HEK293 (cell line): ENCODE results near the gene ZFP42.

Experiments
- CTCF ChIA-PET: fragments of 350-600 bp; formaldehyde crosslinking; extraction: SDS; loops from one replicate; lab custom pipeline; 2021; ENCODE audit warnings: antibody characterized with exemption; lab: Yijun Ruan, JAX
- POLR2A ChIA-PET: fragments of 300-600 bp; formaldehyde crosslinking; extraction: SDS; loops from one replicate; lab custom pipeline; 2020; ENCODE audit warnings: antibody characterized with exemption, inconsistent platforms; lab: Yijun Ruan, JAX
- H3K27ac ChIP-seq: fragments of 200-500 bp; sonication (Bioruptor generic); 2 replicates; pipeline ENCODE4 v1.5.1; 2014; ENCODE audit warnings: low read depth, low read length, control low read depth, inconsistent platforms; ENCODE audit errors: extremely low read depth
- H3K36me3 ChIP-seq, 2 experiments: fragments of 200-500 bp in 1 of 2; sonication (Bioruptor generic) in 1 of 2; 1 replicate in 1 of 2; 2 replicates in 1 of 2; pipeline ENCODE4 v1.5.1; 2014 to 2017; ENCODE audit warnings: inconsistent platforms in 2 of 2, low read length in 2 of 2; ENCODE audit not compliant: control insufficient read depth in 2 of 2, insufficient read depth in 1 of 2
- H3K4me1 ChIP-seq: fragments of 200-500 bp; sonication (Bioruptor generic); 2 replicates; pipeline ENCODE4 v1.5.1; 2014; ENCODE audit warnings: mild to moderate bottlenecking, low read length, inconsistent platforms; ENCODE audit not compliant: control insufficient read depth, insufficient read depth
- H3K4me3 ChIP-seq: 2 replicates; pipeline ENCODE4 v1.5.1; 2011; ENCODE audit warnings: low read depth, mild to moderate bottlenecking, control low read depth, low read length, moderate library complexity
- H3K9me3 ChIP-seq: fragments of 200-500 bp; sonication (Bioruptor generic); 2 replicates; pipeline ENCODE4 v1.5.1; 2014; ENCODE audit warnings: low read depth, low read length, inconsistent platforms; ENCODE audit not compliant: control insufficient read depth, insufficient read depth
- BCL11B ChIP-seq: fragments of 450-650 bp; formaldehyde crosslinking; IDR thresholded peaks from 2 replicates; pipeline ENCODE4 v1.5.1; 2016; ENCODE audit warnings: low read depth, missing biosample characterization, missing genetic modification characterization
- GLI2 ChIP-seq: fragments of 450-650 bp; formaldehyde crosslinking; IDR thresholded peaks from 2 replicates; pipeline ENCODE4; 2017; ENCODE audit warnings: missing biosample characterization, missing genetic modification characterization, low read depth, borderline replicate concordance
- OVOL3 ChIP-seq: fragments of 450-650 bp; formaldehyde crosslinking; IDR thresholded peaks from 2 replicates; pipeline ENCODE4 v1.5.1; 2016; ENCODE audit warnings: missing biosample characterization, missing genetic modification characterization
- SCRT2 ChIP-seq: fragments of 450-650 bp; formaldehyde crosslinking; IDR thresholded peaks from 2 replicates; pipeline ENCODE4 v1.5.1; 2016; ENCODE audit warnings: missing biosample characterization, missing genetic modification characterization
- YY1 ChIP-seq: fragments of 450-650 bp; formaldehyde crosslinking; IDR thresholded peaks from 2 replicates; pipeline ENCODE4 v1.5.1; 2018; ENCODE audit warnings: missing biosample characterization, missing genetic modification characterization
- ZBTB1 ChIP-seq: fragments of 450-650 bp; formaldehyde crosslinking; IDR thresholded peaks from 2 replicates; pipeline ENCODE4 v1.5.1; 2016; ENCODE audit warnings: missing biosample characterization, missing genetic modification characterization
- ZEB2 ChIP-seq: fragments of 450-650 bp; formaldehyde crosslinking; IDR thresholded peaks from 2 replicates; pipeline ENCODE4 v1.5.1; 2016; ENCODE audit warnings: missing biosample characterization, missing genetic modification characterization
- ZFHX2 ChIP-seq: fragments of 450-650 bp; formaldehyde crosslinking; conservative IDR thresholded peaks from 2 replicates; pipeline ENCODE4 v1.5.1; 2016; ENCODE audit warnings: missing biosample characterization, missing genetic modification characterization
- ZNF112 ChIP-seq: fragments of 450-650 bp; formaldehyde crosslinking; IDR thresholded peaks from 2 replicates; pipeline ENCODE4 v1.5.0; 2017; ENCODE audit warnings: missing biosample characterization, missing genetic modification characterization
- ZNF138 ChIP-seq: fragments of 450-650 bp; formaldehyde crosslinking; IDR thresholded peaks from 2 replicates; pipeline ENCODE4 v1.5.1; 2016; ENCODE audit warnings: missing biosample characterization, missing genetic modification characterization, borderline replicate concordance
- ZNF140 ChIP-seq: fragments of 450-650 bp; formaldehyde crosslinking; IDR thresholded peaks from 2 replicates; pipeline ENCODE4 v1.5.1; 2016; ENCODE audit warnings: missing biosample characterization, missing genetic modification characterization
- ZNF175 ChIP-seq: fragments of 450-650 bp; formaldehyde crosslinking; IDR thresholded peaks from 2 replicates; pipeline ENCODE4 v1.5.1; 2016; ENCODE audit warnings: missing biosample characterization, missing genetic modification characterization
- ZNF19 ChIP-seq: fragments of 450-650 bp; formaldehyde crosslinking; IDR thresholded peaks from 2 replicates; pipeline ENCODE4; 2016; ENCODE audit warnings: missing biosample characterization, missing genetic modification characterization, low read depth
- ZNF2 ChIP-seq: fragments of 450-650 bp; formaldehyde crosslinking; IDR thresholded peaks from 2 replicates; pipeline ENCODE4 v1.5.1; 2016; ENCODE audit warnings: missing biosample characterization, missing genetic modification characterization
- ZNF274 ChIP-seq, 2 experiments: fragments of 200-500 bp in 1 of 2; fragments of 450-650 bp in 1 of 2; sonication (Bioruptor generic) in 1 of 2; formaldehyde crosslinking in 1 of 2; IDR thresholded peaks; 2 replicates each; pipeline versions ENCODE4 v1.5.1 to v1.6.1; 2014 to 2016; ENCODE audit warnings: borderline replicate concordance in 1 of 2, inconsistent platforms in 1 of 2, low read length in 1 of 2, missing biosample characterization in 1 of 2, missing genetic modification characterization in 1 of 2
- ZNF292 ChIP-seq: fragments of 450-650 bp; formaldehyde crosslinking; IDR thresholded peaks from 2 replicates; pipeline ENCODE4 v1.5.1; 2016; ENCODE audit warnings: low read depth, missing biosample characterization, missing genetic modification characterization, borderline replicate concordance
- ZNF302 ChIP-seq: fragments of 450-650 bp; formaldehyde crosslinking; IDR thresholded peaks from 2 replicates; pipeline ENCODE4 v1.5.1; 2016; ENCODE audit warnings: missing biosample characterization, missing genetic modification characterization, low read depth
- ZNF335 ChIP-seq: fragments of 450-650 bp; formaldehyde crosslinking; conservative IDR thresholded peaks from 2 replicates; pipeline ENCODE4 v1.5.1; 2016; ENCODE audit warnings: missing biosample characterization, missing genetic modification characterization
- ZNF488 ChIP-seq: fragments of 450-650 bp; formaldehyde crosslinking; IDR thresholded peaks from 2 replicates; pipeline ENCODE4 v1.5.1; 2016; ENCODE audit warnings: missing biosample characterization, missing genetic modification characterization
- ZNF529 ChIP-seq: fragments of 450-650 bp; formaldehyde crosslinking; IDR thresholded peaks from 2 replicates; pipeline ENCODE4 v1.5.1; 2017; ENCODE audit warnings: missing genetic modification characterization, missing biosample characterization; ENCODE audit not compliant: insufficient replicate concordance
- ZNF626 ChIP-seq: fragments of 450-650 bp; sonication (Bioruptor Pico); formaldehyde crosslinking; IDR thresholded peaks from 2 replicates; pipeline ENCODE4 v1.5.1; 2018; ENCODE audit warnings: missing biosample characterization, missing genetic modification characterization, inconsistent platforms
- ZNF660 ChIP-seq: fragments of 450-650 bp; IDR thresholded peaks from 2 replicates; pipeline ENCODE4 v1.5.1; 2018; ENCODE audit warnings: missing biosample characterization, mild to moderate bottlenecking, missing genetic modification characterization
- ZNF664 ChIP-seq: fragments of 450-650 bp; formaldehyde crosslinking; IDR thresholded peaks from 2 replicates; pipeline ENCODE4 v1.5.1; 2016; ENCODE audit warnings: missing biosample characterization, missing genetic modification characterization
- ZNF677 ChIP-seq: fragments of 450-650 bp; IDR thresholded peaks from 2 replicates; pipeline ENCODE4 v1.5.0; 2018; ENCODE audit warnings: missing biosample characterization, mild to moderate bottlenecking, missing genetic modification characterization, moderate library complexity
- ZNF76 ChIP-seq: fragments of 450-650 bp; formaldehyde crosslinking; IDR thresholded peaks from 2 replicates; pipeline ENCODE4; 2016; ENCODE audit warnings: low read depth, missing biosample characterization, missing genetic modification characterization, borderline replicate concordance
- ZNF792 ChIP-seq: fragments of 450-650 bp; formaldehyde crosslinking; IDR thresholded peaks from 2 replicates; pipeline ENCODE4 v1.5.1; 2016; ENCODE audit warnings: missing biosample characterization, missing genetic modification characterization

ZFP42 gene

GRCh38 chr4:187995322-187996207 lies at the start of gene ZFP42:
ZFP42 (plus strand) TSS chr4:187995771; CDS start chr4:188002808, 7,037 bp downstream.
- H3K27ac ChIP-seq, result no peak within 1 kb of the TSS
- H3K9me3 ChIP-seq, result no peaks in the 10 kb centered on the region
- H3K4me1 ChIP-seq, result no peaks in the 10 kb centered on the region
- TF ChIP-seq OVOL3 (tag by site-specific recombination), result no peak
- TF ChIP-seq BCL11B, result no peak
- TF ChIP-seq ZNF138, result no peak
- no peak for TF ChIP-seq ZNF19 (tag by site-specific recombination)
- TF ChIP-seq ZNF488, result no peak
- no peak for TF ChIP-seq ZNF660 (tag by site-specific recombination)
- TF ChIP-seq ZNF2 (tag by site-specific recombination), result no peak
- TF ChIP-seq ZNF677 (tag by site-specific recombination), result no peak
- TF ChIP-seq ZNF335 (tag by site-specific recombination), result no peak
- no peak for TF ChIP-seq ZFHX2 (tag by site-specific recombination)
- no peak for TF ChIP-seq GLI2 (tag by site-specific recombination)
- TF ChIP-seq ZNF792 (tag by site-specific recombination), result no peak
- TF ChIP-seq ZNF76 (tag by site-specific recombination), result no peak
- no peak for TF ChIP-seq YY1 (tag by site-specific recombination)
- TF ChIP-seq ZNF664 (tag by site-specific recombination), result no peak
- no peak within 1 kb of the TSS for H3K4me3 ChIP-seq
- no peaks in the 10 kb centered on the region for H3K36me3 ChIP-seq
- ChIA-PET POLR2A (no interaction called here), CTCF (no interaction called here)

- Histone ChIP-seq H3K4me3 (no peak overlapping the region), H3K9me3 (no peaks in the 10 kb centered on the region), H3K27ac (no peak overlapping the region), H3K36me3 (no peaks in the 10 kb centered on the region), H3K4me1 (no peaks in the 10 kb centered on the region)
- no peak for TF ChIP-seq SCRT2
- no peak for TF ChIP-seq ZBTB1 (tag by site-specific recombination)
- TF ChIP-seq OVOL3 (tag by site-specific recombination), result no peak
- no peak for TF ChIP-seq ZNF488
- TF ChIP-seq ZNF175 (tag by site-specific recombination), result no peak
- no peak for TF ChIP-seq ZNF302
- TF ChIP-seq ZNF292, result no peak
- no peak for TF ChIP-seq ZNF529
- no peak for TF ChIP-seq ZNF626 (tag by site-specific recombination)
- no peak for TF ChIP-seq ZNF140 (tag by site-specific recombination)
- TF ChIP-seq ZNF274 (IDR thresholded peaks at IDR 0.05; ENCODE audit: low read length), result no peak
- TF ChIP-seq ZNF274 (tag by site-specific recombination; IDR thresholded peaks at IDR 0.05; ENCODE audit: borderline replicate concordance), result no peak
- no peak for TF ChIP-seq ZNF112 (tag by site-specific recombination)
- no peak for TF ChIP-seq ZEB2 (tag by site-specific recombination)
- CTCF ChIA-PET, result interaction anchor here (0.6 kb wide), 1 partner anchor 828 kb away, joined by 3 read pairs; no protein-coding TSS in a partner anchor
- POLR2A ChIA-PET, result no interaction called here
Measured at GRCh38 chr4:187961171-187961570, 34.4 kb upstream of the ZFP42 start.
